ENCODE results near the gene EPM2AIP1.

Gene EPM2AIP1

GRCh38 chr3:36942638-36943248, 50.2 kb downstream of the EPM2AIP1 start:
- Mint-ChIP-seq H3K9me3 (peaks cover 28% of the 10 kb centered on the region), H3K27me3 (ENCODE audit: low read depth, poor library complexity) (peaks cover 36% of the 10 kb centered on the region), H3K4me1 (peaks cover 44% of the 10 kb centered on the region), H3K36me3 (ENCODE audit: low read depth) (peaks cover 22% of the 10 kb centered on the region), H3K27ac (peak overlapping the region; percentile 95), H3K4me3 (peak overlapping the region; percentile 71)
- TF ChIP-seq, protein P1, sequence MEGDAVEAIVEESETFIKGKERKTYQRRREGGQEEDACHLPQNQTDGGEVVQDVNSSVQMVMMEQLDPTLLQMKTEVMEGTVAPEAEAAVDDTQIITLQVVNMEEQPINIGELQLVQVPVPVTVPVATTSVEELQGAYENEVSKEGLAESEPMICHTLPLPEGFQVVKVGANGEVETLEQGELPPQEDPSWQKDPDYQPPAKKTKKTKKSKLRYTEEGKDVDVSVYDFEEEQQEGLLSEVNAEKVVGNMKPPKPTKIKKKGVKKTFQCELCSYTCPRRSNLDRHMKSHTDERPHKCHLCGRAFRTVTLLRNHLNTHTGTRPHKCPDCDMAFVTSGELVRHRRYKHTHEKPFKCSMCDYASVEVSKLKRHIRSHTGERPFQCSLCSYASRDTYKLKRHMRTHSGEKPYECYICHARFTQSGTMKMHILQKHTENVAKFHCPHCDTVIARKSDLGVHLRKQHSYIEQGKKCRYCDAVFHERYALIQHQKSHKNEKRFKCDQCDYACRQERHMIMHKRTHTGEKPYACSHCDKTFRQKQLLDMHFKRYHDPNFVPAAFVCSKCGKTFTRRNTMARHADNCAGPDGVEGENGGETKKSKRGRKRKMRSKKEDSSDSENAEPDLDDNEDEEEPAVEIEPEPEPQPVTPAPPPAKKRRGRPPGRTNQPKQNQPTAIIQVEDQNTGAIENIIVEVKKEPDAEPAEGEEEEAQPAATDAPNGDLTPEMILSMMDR (IDR thresholded peaks at IDR 0.05) = no peak
- no peak for DNase-seq

GRCh38 chr3:36941658-36942057, 51.3 kb downstream of the EPM2AIP1 start:
- peaks cover 11% of the 10 kb centered on the region for H3K36me3 Mint-ChIP-seq (ENCODE audit: low read depth)
- H3K9me3 Mint-ChIP-seq = peaks cover 18% of the 10 kb centered on the region
- TF ChIP-seq, protein P1 (IDR thresholded peaks at IDR 0.05) = no peak
- peak overlapping the region; percentile 95 for H3K27ac Mint-ChIP-seq
- H3K27me3 Mint-ChIP-seq (ENCODE audit: low read depth, poor library complexity) = peaks cover 26% of the 10 kb centered on the region
- peaks cover 53% of the 10 kb centered on the region for H3K4me1 Mint-ChIP-seq
- peak overlapping the region; percentile 65 for H3K4me3 Mint-ChIP-seq
- DNase-seq = no peak

GRCh38 chr3:36941162-36941561, 51.8 kb downstream of the EPM2AIP1 start:
- TF ChIP-seq, protein P1 (IDR thresholded peaks at IDR 0.05) = no peak
- peak overlapping the region; percentile 96 for H3K27ac Mint-ChIP-seq

GRCh38 chr3:36937492-36937891, 55.4 kb downstream of the EPM2AIP1 start:
- peaks cover 10% of the 10 kb centered on the region for H3K36me3 Mint-ChIP-seq (ENCODE audit: low read depth)
- peak overlapping the region; percentile 47 for H3K27ac Mint-ChIP-seq
- H3K4me1 Mint-ChIP-seq = peaks cover 74% of the 10 kb centered on the region
- H3K27me3 Mint-ChIP-seq (ENCODE audit: low read depth, poor library complexity) = peaks cover 5% of the 10 kb centered on the region
- H3K9me3 Mint-ChIP-seq = no peaks in the 10 kb centered on the region
- no peak overlapping the region for H3K4me3 Mint-ChIP-seq
- DNase-seq = no peak
- TF ChIP-seq, protein P1 (IDR thresholded peaks at IDR 0.05) = no peak

More at GRCh38 chr3:36941162-36941561, 51.8 kb downstream of the EPM2AIP1 start:
- DNase-seq = no peak
- peaks cover 26% of the 10 kb centered on the region for H3K27me3 Mint-ChIP-seq (ENCODE audit: low read depth, poor library complexity)
- H3K9me3 Mint-ChIP-seq = peaks cover 13% of the 10 kb centered on the region
- peaks cover 58% of the 10 kb centered on the region for H3K4me1 Mint-ChIP-seq
- peak overlapping the region; percentile 12 for H3K4me3 Mint-ChIP-seq
- peaks cover 10% of the 10 kb centered on the region for H3K36me3 Mint-ChIP-seq (ENCODE audit: low read depth)

Measured in nephron progenitor cell (in vitro differentiated cells).